ENCODE data around the gene HRH3.

GRCh38 chr20:62168061-62168460 lies 52.0 kb downstream of the HRH3 start:
- TF ChIP-seq CTCF (IDR thresholded peaks at IDR 0.05), result no peak
- no peak for TF ChIP-seq POLR2A (IDR thresholded peaks at IDR 0.05)
- no peak for TF ChIP-seq EP300 (IDR thresholded peaks at IDR 0.05)

Measured in ovary (tissue), 3 donors.